ENCODE data around the gene BANF2. TPM values are rescaled to one million over a fixed set of nuclear protein-coding genes. Genes with fewer than 3 reads are reported as not detected.

Gene BANF2
- total RNA-seq, 2 donors from 2014 or later = not detected

DNA sequence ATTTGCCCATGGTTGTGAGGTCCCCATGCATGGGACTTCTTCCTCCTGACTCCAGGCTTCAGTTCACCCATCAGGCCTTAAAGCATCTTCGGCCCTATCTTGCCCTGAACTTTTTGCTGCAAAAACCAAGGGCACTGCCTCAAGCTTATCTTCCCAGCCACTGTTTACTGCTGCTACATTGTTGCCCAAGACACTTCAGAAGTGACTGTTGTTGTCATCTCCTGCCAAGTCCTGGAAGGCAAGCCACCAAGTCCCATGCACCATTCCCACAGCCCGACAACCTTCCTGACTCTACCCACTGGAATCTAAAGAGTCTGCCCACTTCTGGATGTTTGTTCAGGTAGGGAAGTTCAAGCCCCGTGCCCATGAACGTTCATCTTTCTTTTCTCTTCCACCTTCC, 12.4 kb downstream of the BANF2 start:
- WGBS, 2 experiments (ENCODE audit: insufficient coverage in 1 of 2, insufficient read length in 1 of 2) = 91 to 98% methylated on average over 4 of the region's 4 CpGs
- Histone ChIP-seq H3K9ac (ENCODE audit: extremely low read depth, low read length, poor library complexity, severe bottlenecking) (no peak overlapping the region), H3K27ac (ENCODE audit: low read depth, low read length) (no peak overlapping the region), H3K9me3 (ENCODE audit: control insufficient read depth, low read length) (no peaks in the 10 kb centered on the region), H3K27me3 (ENCODE audit: control insufficient read depth, insufficient read depth, low read length, poor library complexity, severe bottlenecking) (no peaks in the 10 kb centered on the region), H3K4me3 (ENCODE audit: low read length) (no peak overlapping the region), H3K36me3 (ENCODE audit: control insufficient read depth, insufficient read depth, low read length) (no peaks in the 10 kb centered on the region), H3K4me1 (ENCODE audit: control insufficient read depth, insufficient read depth, low read length) (peaks cover 23% of the 10 kb centered on the region)
- H3K36me3 Mint-ChIP-seq (ENCODE audit: low read depth) = no peaks in the 10 kb centered on the region
- TF ChIP-seq, protein P1, sequence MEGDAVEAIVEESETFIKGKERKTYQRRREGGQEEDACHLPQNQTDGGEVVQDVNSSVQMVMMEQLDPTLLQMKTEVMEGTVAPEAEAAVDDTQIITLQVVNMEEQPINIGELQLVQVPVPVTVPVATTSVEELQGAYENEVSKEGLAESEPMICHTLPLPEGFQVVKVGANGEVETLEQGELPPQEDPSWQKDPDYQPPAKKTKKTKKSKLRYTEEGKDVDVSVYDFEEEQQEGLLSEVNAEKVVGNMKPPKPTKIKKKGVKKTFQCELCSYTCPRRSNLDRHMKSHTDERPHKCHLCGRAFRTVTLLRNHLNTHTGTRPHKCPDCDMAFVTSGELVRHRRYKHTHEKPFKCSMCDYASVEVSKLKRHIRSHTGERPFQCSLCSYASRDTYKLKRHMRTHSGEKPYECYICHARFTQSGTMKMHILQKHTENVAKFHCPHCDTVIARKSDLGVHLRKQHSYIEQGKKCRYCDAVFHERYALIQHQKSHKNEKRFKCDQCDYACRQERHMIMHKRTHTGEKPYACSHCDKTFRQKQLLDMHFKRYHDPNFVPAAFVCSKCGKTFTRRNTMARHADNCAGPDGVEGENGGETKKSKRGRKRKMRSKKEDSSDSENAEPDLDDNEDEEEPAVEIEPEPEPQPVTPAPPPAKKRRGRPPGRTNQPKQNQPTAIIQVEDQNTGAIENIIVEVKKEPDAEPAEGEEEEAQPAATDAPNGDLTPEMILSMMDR (conservative IDR thresholded peaks at IDR 0.05) = no peak
- peaks cover 30% of the 10 kb centered on the region for H3K4me1 Mint-ChIP-seq
- no peaks in the 10 kb centered on the region for H3K9me3 Mint-ChIP-seq
- H3K27me3 Mint-ChIP-seq (ENCODE audit: insufficient read depth) = no peaks in the 10 kb centered on the region
- DNase-seq = no peak
- no peak overlapping the region for H3K27ac Mint-ChIP-seq
- no peak overlapping the region for H3K4me3 Mint-ChIP-seq

- H3K27ac ChIP-seq (ENCODE audit: low read depth, low read length) = no peak overlapping the region
- no peak for DNase-seq
- Mint-ChIP-seq H3K9me3 (no peaks in the 10 kb centered on the region), H3K36me3 (ENCODE audit: low read depth) (no peaks in the 10 kb centered on the region), H3K27ac (no peak overlapping the region), H3K27me3 (ENCODE audit: insufficient read depth) (no peaks in the 10 kb centered on the region), H3K4me3 (no peak overlapping the region), H3K4me1 (peaks cover 30% of the 10 kb centered on the region)
- H3K4me3 ChIP-seq (ENCODE audit: low read length) = no peak overlapping the region
- no peaks in the 10 kb centered on the region for H3K36me3 ChIP-seq (ENCODE audit: control insufficient read depth, insufficient read depth, low read length)
- H3K27me3 ChIP-seq (ENCODE audit: control insufficient read depth, insufficient read depth, low read length, poor library complexity, severe bottlenecking) = no peaks in the 10 kb centered on the region
- 84 to 91% methylated on average over 3 to 5 of the region's 6 CpGs for WGBS, 2 experiments (ENCODE audit: insufficient coverage in 1 of 2, insufficient read length in 1 of 2)
- H3K9me3 ChIP-seq (ENCODE audit: control insufficient read depth, low read length) = no peaks in the 10 kb centered on the region
- TF ChIP-seq, protein P1 (conservative IDR thresholded peaks at IDR 0.05) = no peak
- H3K9ac ChIP-seq (ENCODE audit: extremely low read depth, low read length, poor library complexity, severe bottlenecking) = no peak overlapping the region
- H3K4me1 ChIP-seq (ENCODE audit: control insufficient read depth, insufficient read depth, low read length) = peaks cover 23% of the 10 kb centered on the region
Observed at GRCh38 chr20:17712708-17713107, 12.9 kb downstream of the BANF2 start.

DNA sequence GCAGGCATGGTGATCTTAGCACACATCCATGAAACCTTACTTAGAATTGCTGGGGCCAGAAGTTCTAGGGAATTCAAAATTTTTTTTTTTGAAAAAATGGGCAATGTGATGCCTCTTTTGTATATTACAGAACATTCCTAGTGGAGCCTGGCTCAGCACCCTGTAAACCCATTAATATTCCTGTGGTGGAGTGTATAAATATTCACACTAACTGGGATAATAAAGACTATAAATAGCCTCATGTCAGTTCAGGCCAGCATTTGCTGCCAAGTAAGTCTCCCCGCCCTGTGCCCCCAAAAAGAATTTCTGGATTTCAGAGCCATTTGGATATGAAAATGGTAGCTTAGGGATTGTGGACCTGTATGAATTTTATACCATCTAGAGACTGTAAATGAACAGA, 14.8 kb downstream of the BANF2 start:
- Histone ChIP-seq H3K9ac (ENCODE audit: extremely low read depth, low read length, poor library complexity, severe bottlenecking) (no peak overlapping the region), H3K36me3 (ENCODE audit: control insufficient read depth, insufficient read depth, low read length) (no peaks in the 10 kb centered on the region), H3K4me3 (ENCODE audit: low read length) (no peak overlapping the region), H3K27me3 (ENCODE audit: control insufficient read depth, insufficient read depth, low read length, poor library complexity, severe bottlenecking) (no peaks in the 10 kb centered on the region), H3K4me1 (ENCODE audit: control insufficient read depth, insufficient read depth, low read length) (peaks cover 16% of the 10 kb centered on the region), H3K9me3 (ENCODE audit: control insufficient read depth, low read length) (no peaks in the 10 kb centered on the region), H3K27ac (ENCODE audit: low read depth, low read length) (no peak overlapping the region)
- Mint-ChIP-seq H3K4me3 (no peak overlapping the region), H3K36me3 (ENCODE audit: low read depth) (no peaks in the 10 kb centered on the region), H3K27ac (no peak overlapping the region), H3K9me3 (no peaks in the 10 kb centered on the region), H3K4me1 (peaks cover 18% of the 10 kb centered on the region), H3K27me3 (ENCODE audit: insufficient read depth) (no peaks in the 10 kb centered on the region)
- DNase-seq = no peak
- WGBS, 2 experiments (ENCODE audit: insufficient coverage in 1 of 2, insufficient read length in 1 of 2) = 100% methylated on average over 1 of the region's 1 CpG
- TF ChIP-seq, protein P1 (conservative IDR thresholded peaks at IDR 0.05) = no peak

Data from endodermal cell (in vitro differentiated cells).